Common myeloid progenitor, CD34-positive (primary cell): ENCODE measurements around the gene SEPTIN1.

Experiments used
- CTCF ChIA-PET: fragments of 350-600 bp; sonication (Branson Sonifier 250); formaldehyde crosslinking; loops from one replicate; lab custom pipeline; 2021; ENCODE audit warnings: antibody characterized with exemption; lab: Charles Lee
- POLR2A ChIA-PET: fragments of 350-600 bp; sonication (Branson Sonifier 250); formaldehyde crosslinking; loops from one replicate; lab custom pipeline; 2021; ENCODE audit warnings: antibody characterized with exemption; lab: Charles Lee
- DNase-seq, 3 donors: peaks; one replicate each; pipeline versions ENCODE4 v3.0.0 to v3.0.0-alpha.2; 2013
- H3K27ac ChIP-seq, 2 experiments: 1 replicate in 1 of 2; 2 replicates in 1 of 2; pipeline ENCODE4 v1.7.0; 2013; ENCODE audit warnings: inconsistent platforms in 2 of 2, low read length in 2 of 2, mild to moderate bottlenecking in 2 of 2, low read depth in 1 of 2, moderate library complexity in 1 of 2; ENCODE audit not compliant: severe bottlenecking in 2 of 2, insufficient read depth in 1 of 2, poor library complexity in 1 of 2
- H3K27me3 ChIP-seq, 5 experiments: replicated peaks in 2 of 5; 1 replicate in 3 of 5; 2 replicates in 2 of 5; pipeline versions ENCODE4 v1.6.1 to v1.7.0; 2013; ENCODE audit warnings: low read length in 4 of 5, mild to moderate bottlenecking in 2 of 5, moderate library complexity in 2 of 5, inconsistent platforms in 1 of 5; ENCODE audit not compliant: insufficient read depth in 5 of 5, control insufficient read depth in 4 of 5
- H3K36me3 ChIP-seq, 4 experiments: 1 replicate in 2 of 4; 2 replicates in 2 of 4; pipeline versions ENCODE4 v1.6.1 to v1.7.0; 2013; ENCODE audit warnings: low read length in 3 of 4, control low read depth in 1 of 4, mild to moderate bottlenecking in 1 of 4; ENCODE audit not compliant: control insufficient read depth in 4 of 4, insufficient read depth in 4 of 4
- H3K4me1 ChIP-seq, 4 experiments: 1 replicate in 3 of 4; 2 replicates in 1 of 4; pipeline versions ENCODE4 v1.6.1 to v1.7.1; 2013; ENCODE audit warnings: low read length in 3 of 4, mild to moderate bottlenecking in 3 of 4, control low read depth in 1 of 4, inconsistent platforms in 1 of 4, moderate library complexity in 1 of 4; ENCODE audit not compliant: control insufficient read depth in 4 of 4, insufficient read depth in 4 of 4; ENCODE audit errors: control extremely low read depth in 1 of 4
- H3K4me3 ChIP-seq, 7 experiments: 1 replicate in 4 of 7; 2 replicates in 3 of 7; pipeline versions ENCODE4 v1.5.1 to v1.7.0; 2013; ENCODE audit warnings: mild to moderate bottlenecking in 7 of 7, low read length in 6 of 7, moderate library complexity in 6 of 7, inconsistent platforms in 2 of 7, low read depth in 2 of 7, control low read depth in 1 of 7; ENCODE audit not compliant: insufficient read depth in 4 of 7, control insufficient read depth in 1 of 7; ENCODE audit errors: extremely low read depth in 1 of 7
- H3K9me3 ChIP-seq, 5 experiments: 1 replicate in 4 of 5; 2 replicates in 1 of 5; pipeline versions ENCODE4 v1.6.1 to v1.7.1; 2013; ENCODE audit warnings: low read length in 4 of 5, mild to moderate bottlenecking in 2 of 5, inconsistent platforms in 1 of 5, low read depth in 1 of 5, moderate library complexity in 1 of 5; ENCODE audit not compliant: control insufficient read depth in 4 of 5, insufficient read depth in 2 of 5; ENCODE audit errors: control extremely low read depth in 1 of 5
- WGBS: methylation state at CpG from one replicate; pipeline ENCODE4 v1.1.5; 2013; ENCODE audit not compliant: insufficient coverage; 5-methylcytosine and 5-hydroxymethylcytosine counted together

Gene SEPTIN1

DNA sequence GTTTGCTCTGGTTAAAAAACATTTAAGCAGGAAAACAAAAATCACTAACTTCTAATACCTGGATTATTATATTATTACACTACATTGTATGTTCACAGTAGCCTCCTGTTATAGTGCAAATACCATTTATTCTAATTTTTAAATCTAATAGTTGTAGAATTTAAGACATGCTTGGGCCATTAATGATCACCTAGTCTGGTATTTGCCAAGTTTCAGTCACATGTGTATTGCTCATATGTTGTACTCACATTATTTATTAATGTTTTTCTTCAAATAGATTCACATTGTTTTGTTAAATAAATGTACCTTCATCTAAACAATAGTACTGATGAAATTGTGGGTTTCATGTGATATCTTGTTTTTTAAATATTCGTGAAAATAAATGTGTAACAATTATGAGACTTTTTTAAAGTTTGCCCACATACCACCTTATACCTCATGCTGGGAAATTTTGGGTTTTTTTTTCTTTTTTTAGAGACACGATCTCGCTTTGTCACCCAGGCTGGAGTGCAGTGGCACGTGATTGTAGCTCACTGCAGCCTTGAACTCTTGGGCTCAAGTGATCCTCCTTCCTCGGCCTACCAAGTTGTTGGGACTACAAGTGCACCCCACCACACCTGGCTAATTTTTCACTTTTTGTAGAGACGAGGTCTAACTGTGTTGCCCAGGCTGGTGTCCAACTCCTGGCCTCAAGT is 30.9 kb upstream of the SEPTIN1 start:
- Histone ChIP-seq H3K27ac (no peak overlapping the region), H3K36me3 (peaks cover 3 to 36% (median 3%) of the 10 kb centered on the region in 4 experiments), H3K4me1 (peaks cover 0 to 42% (median 31%) of the 10 kb centered on the region in 4 experiments), H3K9me3 (no peaks in the 10 kb centered on the region), H3K4me3 (no peak overlapping the region), H3K27me3 (no peaks in the 10 kb centered on the region)
- ChIA-PET CTCF (interaction anchor here (0.6 to 8.0 kb wide), 2 partner anchors 17 to 33 kb away, joined by 5 to 97 read pairs; partner anchors contain the start of gene ZNF48), POLR2A (interaction anchor here (0.6 kb wide), 3 partner anchors 84 to 606 kb away, joined by 4 to 7 read pairs (median 4); no protein-coding TSS in a partner anchor)
- no peak for DNase-seq
- 92% methylated on average over 4 of the region's 6 CpGs for WGBS

DNA sequence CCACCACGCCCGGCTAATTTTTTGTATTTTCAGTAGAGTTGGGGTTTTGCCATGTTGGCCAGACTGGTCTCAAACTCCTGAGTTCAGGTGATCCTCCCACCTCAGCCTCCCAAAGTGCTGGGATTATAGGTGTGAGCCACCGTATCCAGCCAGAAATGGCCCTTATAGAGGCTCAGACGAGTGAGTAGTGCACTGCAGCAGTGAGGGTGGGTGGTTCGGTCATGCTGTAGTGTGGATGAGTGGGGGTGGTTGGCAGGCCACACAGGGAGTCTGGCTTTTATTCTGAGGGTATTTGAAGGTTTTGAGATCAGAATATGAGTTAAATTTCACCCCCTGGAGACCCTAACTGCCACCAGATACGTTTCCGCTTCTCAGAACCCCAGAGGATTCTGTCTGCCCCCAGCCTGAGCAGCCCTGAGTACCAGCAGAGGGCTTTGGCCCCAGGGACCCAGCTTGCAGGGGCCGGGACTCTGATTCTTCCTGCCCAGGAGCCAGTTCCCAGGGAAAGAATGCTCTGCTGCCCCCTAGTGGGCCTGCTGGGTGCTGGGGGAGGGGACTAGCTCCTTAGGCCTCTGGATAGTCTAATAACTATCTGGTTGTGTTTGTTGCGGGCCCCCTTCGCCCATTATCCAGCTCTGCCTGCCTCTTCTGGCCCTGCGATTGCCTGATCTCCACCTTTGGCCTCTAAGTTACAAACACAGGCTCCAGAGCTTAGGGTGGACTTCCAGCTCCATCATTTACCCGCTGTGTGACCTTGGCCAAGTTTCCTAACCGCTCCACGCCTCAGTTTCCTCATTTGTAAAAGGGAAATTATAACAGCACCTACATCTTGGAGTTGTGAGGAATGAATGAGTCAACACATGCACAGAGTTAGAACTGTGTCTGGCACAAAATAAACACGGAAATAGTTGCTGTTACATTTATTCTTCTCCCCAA is 27.0 kb upstream of the SEPTIN1 start:
- DNase-seq, result peak; percentile 91 to 94 (median 92)
- Histone ChIP-seq H3K36me3 (peaks cover 3 to 25% (median 3%) of the 10 kb centered on the region in 4 experiments), H3K4me1 (peaks cover 3 to 42% (median 29%) of the 10 kb centered on the region in 4 experiments), H3K27me3 (no peaks in the 10 kb centered on the region), H3K9me3 (no peaks in the 10 kb centered on the region), H3K4me3 (no peak overlapping the region), H3K27ac (no peak overlapping the region)
- WGBS, result 53% methylated on average over 14 of the region's 15 CpGs
- ChIA-PET CTCF (interaction anchor here (0.6 to 8.0 kb wide), 21 partner anchors 9 to 237 kb away, joined by 3 to 97 read pairs (median 5); partner anchors contain the start of genes CD2BP2, DCTPP1, SEPTIN1 and TBC1D10B), POLR2A (interaction anchor here (0.9 to 1.1 kb wide), 3 partner anchors 9 to 22 kb away, joined by 3 read pairs; partner anchors contain the start of gene ZNF48)

DNA sequence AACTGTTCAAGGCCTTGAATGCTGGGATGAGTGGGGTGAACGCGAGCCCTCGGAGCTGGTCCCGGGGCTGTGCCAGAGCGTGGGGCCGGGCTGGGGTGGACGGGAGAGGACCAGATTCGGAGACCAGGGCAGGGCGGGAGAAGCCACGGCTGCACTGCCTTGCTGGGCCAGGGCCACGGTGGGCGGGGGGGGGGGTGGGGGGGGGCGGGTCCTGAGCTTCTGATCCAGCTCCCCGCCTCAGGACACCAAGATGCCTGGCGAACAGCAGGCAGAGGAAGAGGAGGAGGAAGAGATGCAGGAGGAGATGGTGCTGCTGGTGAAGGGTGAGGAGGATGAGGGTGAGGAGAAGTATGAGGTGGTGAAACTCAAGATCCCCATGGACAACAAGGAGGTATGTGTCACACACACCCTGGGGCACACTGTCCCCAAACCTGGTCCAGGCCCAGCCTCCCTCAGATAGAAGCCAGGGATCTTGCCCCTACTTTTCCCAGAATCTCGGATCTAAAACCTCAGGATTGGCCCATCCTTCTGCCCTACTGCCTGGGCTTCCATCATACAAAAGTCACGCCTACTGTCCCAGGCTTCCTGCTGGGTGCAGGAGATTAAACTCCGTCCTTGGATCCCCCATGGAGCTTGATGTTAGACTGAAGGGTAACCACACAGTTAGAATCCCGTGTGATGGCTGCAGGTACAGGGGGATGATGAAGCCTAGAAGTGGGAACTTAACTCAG is 25.6 kb upstream of the SEPTIN1 start:
- no peak for DNase-seq
- 30% methylated on average over 9 of the region's 19 CpGs for WGBS
- Histone ChIP-seq H3K27ac (peak overlapping the region in 1 of 2 experiments; percentile 75), H3K9me3 (no peaks in the 10 kb centered on the region), H3K36me3 (peaks cover 2 to 10% (median 3%) of the 10 kb centered on the region in 4 experiments), H3K4me1 (peaks cover 3 to 42% (median 29%) of the 10 kb centered on the region in 4 experiments), H3K27me3 (no peaks in the 10 kb centered on the region), H3K4me3 (peak overlapping the region; percentile 56 to 81 (median 76))
- CTCF ChIA-PET, result interaction anchor here (1.2 to 8.0 kb wide), 6 partner anchors 12 to 55 kb away, joined by 3 to 97 read pairs (median 14); partner anchors contain the start of genes SEPTIN1, TBC1D10B and ZNF48
- POLR2A ChIA-PET, result interaction anchor here (1.2 to 1.6 kb wide), 3 partner anchors 12 to 37 kb away, joined by 4 to 6 read pairs (median 5); partner anchors contain the start of genes TBC1D10B and ZNF48

DNA sequence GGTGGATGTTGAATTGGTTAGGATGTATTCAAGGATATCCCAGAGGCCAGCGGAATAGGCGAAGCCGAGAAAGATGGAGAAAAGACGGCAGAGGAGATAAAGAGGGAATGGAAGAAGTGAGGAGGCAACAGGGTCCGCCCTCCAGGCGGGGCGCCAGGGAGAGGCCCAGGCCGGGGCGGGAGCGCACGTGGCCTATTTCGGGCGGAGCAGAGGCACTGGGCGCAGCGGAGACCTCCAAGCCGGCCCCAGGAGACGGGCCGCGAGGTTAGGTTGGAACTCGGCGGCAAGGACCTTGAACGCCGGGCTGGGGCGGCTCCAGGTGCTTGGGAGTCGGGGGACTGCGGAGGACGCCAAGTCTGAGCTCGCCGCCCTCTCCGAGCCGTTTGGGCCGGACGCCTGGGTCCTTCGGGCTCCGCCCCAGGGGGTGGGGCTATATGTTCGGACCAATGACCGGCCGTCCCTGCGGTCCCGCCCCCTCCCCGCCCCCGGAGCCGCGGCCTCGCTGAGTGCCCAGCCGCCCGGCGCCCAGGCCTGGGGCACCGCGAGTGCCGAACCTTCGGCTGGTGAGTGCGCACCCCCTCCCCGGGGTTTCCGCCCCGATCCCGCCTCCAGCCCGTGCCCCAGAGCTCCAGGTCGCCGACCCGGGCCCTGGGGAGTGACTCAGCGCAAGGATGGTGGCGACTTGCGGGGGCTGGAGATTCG is 24.9 kb upstream of the SEPTIN1 start, which contains the start of gene ZNF771:
ZNF771 (plus strand) TSS at position 505 of the 702 bp plus-strand sequence. CDS start 448 bp downstream, outside the sequence.
- Histone ChIP-seq H3K4me1 (peaks cover 3 to 35% (median 26%) of the 10 kb centered on the region in 4 experiments), H3K27ac (peak within 1 kb of the TSS in 1 of 2 experiments; percentile 75), H3K36me3 (peaks cover 0 to 10% (median 2%) of the 10 kb centered on the region in 4 experiments), H3K27me3 (no peaks in the 10 kb centered on the region), H3K9me3 (no peaks in the 10 kb centered on the region), H3K4me3 (peak within 1 kb of the TSS; percentile 56 to 81 (median 76))
- peak; percentile 78 to 81 (median 80) for DNase-seq
- ChIA-PET POLR2A (interaction anchor here (1.2 to 1.6 kb wide), 3 partner anchors 12 to 37 kb away, joined by 4 to 6 read pairs (median 5); partner anchors contain the start of genes TBC1D10B and ZNF48), CTCF (interaction anchor here (1.2 to 8.0 kb wide), 4 partner anchors 11 to 191 kb away, joined by 3 to 97 read pairs (median 10); partner anchors contain the start of genes TBC1D10B and ZNF48)
- WGBS, result 0% methylated on average over 56 of the region's 65 CpGs

DNA sequence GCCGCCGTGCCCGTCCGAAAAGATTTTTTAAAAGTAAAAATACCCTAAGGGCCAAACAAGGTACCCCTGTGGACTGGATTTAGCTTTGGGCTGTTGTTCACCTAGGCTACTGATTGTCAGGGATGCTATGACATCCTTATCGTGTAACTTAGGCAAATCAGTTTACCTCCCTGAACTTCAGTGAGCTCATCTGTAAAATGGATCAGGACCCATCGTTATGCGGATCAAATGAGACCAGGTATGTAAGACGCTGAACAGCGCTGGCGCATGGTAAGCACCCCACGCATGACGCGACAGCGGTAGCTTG is 24.4 kb upstream of the SEPTIN1 start:
- no peaks in the 10 kb centered on the region for H3K27me3 ChIP-seq
- POLR2A ChIA-PET, result interaction anchor here (1.3 to 1.6 kb wide), 2 partner anchors 11 to 36 kb away, joined by 4 to 5 read pairs; partner anchors contain the start of genes TBC1D10B and ZNF48

More for the DNA sequence above, 24.4 kb upstream of the SEPTIN1 start:
- Histone ChIP-seq H3K9me3 (no peaks in the 10 kb centered on the region), H3K4me1 (peaks cover 3 to 30% (median 22%) of the 10 kb centered on the region in 4 experiments), H3K36me3 (peaks cover 0 to 8% (median 1%) of the 10 kb centered on the region in 4 experiments), H3K4me3 (peak overlapping the region; percentile 56 to 81 (median 76)), H3K27ac (peak overlapping the region in 1 of 2 experiments; percentile 75)
- WGBS, result 23% methylated on average over 12 of the region's 14 CpGs
- DNase-seq, result no peak
- CTCF ChIA-PET, result interaction anchor here (1.3 to 8.0 kb wide), 3 partner anchors 10 to 191 kb away, joined by 3 to 97 read pairs (median 4); partner anchors contain the start of gene ZNF48
